Measurements from ENCODE around the gene LARGE1. TPM values are rescaled to one million over a fixed set of nuclear protein-coding genes. Genes with fewer than 3 reads are reported as not detected.

The LARGE1 gene
- total and polyA plus RNA-seq, 2 of the 13 experiments (the other 11 are each of a cell fraction or from before 2014, with no cell fraction given) = 8.4 to 11.0 TPM

GRCh38 chr22:33867118-33867866 is 53.0 kb downstream of the LARGE1 start (continued):
- no peak; a peak in 1 of 4 replicates for TF ChIP-seq EP300 (IDR thresholded peaks at IDR 0.05; ENCODE audit: low read depth in 2 of 2, low read length in 2 of 2)
- no peak for TF ChIP-seq EP300 (CRISPR knock-in tag; IDR thresholded peaks at IDR 0.05; ENCODE audit: borderline replicate concordance)
- TF ChIP-seq ZBTB7A (CRISPR knock-in tag; IDR thresholded peaks at IDR 0.05) = 0 out of 2 replicates have a peak, but pooled peaks have one; percentile 22
- no peak for TF ChIP-seq AHR (CRISPR knock-in tag; IDR thresholded peaks at IDR 0.05)
- TF ChIP-seq ARID5B (CRISPR knock-in tag; IDR thresholded peaks at IDR 0.05) = 0 out of 2 replicates have a peak, but pooled peaks have one; percentile 42
- no peak for TF ChIP-seq THAP7 (CRISPR knock-in tag; IDR thresholded peaks at IDR 0.05)
- TF ChIP-seq, protein P1, sequence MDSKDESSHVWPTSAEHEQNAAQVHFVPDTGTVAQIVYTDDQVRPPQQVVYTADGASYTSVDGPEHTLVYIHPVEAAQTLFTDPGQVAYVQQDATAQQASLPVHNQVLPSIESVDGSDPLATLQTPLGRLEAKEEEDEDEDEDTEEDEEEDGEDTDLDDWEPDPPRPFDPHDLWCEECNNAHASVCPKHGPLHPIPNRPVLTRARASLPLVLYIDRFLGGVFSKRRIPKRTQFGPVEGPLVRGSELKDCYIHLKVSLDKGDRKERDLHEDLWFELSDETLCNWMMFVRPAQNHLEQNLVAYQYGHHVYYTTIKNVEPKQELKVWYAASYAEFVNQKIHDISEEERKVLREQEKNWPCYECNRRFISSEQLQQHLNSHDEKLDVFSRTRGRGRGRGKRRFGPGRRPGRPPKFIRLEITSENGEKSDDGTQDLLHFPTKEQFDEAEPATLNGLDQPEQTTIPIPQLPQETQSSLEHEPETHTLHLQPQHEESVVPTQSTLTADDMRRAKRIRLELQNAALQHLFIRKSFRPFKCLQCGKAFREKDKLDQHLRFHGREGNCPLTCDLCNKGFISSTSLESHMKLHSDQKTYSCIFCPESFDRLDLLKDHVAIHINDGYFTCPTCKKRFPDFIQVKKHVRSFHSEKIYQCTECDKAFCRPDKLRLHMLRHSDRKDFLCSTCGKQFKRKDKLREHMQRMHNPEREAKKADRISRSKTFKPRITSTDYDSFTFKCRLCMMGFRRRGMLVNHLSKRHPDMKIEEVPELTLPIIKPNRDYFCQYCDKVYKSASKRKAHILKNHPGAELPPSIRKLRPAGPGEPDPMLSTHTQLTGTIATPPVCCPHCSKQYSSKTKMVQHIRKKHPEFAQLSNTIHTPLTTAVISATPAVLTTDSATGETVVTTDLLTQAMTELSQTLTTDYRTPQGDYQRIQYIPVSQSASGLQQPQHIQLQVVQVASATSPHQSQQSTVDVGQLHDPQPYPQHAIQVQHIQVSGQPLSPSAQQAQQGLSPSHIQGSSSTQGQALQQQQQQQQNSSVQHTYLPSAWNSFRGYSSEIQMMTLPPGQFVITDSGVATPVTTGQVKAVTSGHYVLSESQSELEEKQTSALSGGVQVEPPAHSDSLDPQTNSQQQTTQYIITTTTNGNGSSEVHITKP (CRISPR knock-in tag; IDR thresholded peaks at IDR 0.05; ENCODE audit: low read depth) = no peak
- TF ChIP-seq RARA (CRISPR knock-in tag; IDR thresholded peaks at IDR 0.05) = peak; percentile 19; the same call in 1 of the 2 replicates
- no peak for TF ChIP-seq KMT2A (CRISPR knock-in tag; IDR thresholded peaks at IDR 0.05)
- no peak for TF ChIP-seq PTBP1 (IDR thresholded peaks at IDR 0.05; ENCODE audit: low read depth, low read length, poor library complexity, severe bottlenecking)
- TF ChIP-seq RFX3 (CRISPR knock-in tag; IDR thresholded peaks at IDR 0.05) = no peak
- no peak for TF ChIP-seq ZNF136 (CRISPR knock-in tag; IDR thresholded peaks at IDR 0.05; ENCODE audit: low read depth)
- no peak for TF ChIP-seq KDM3A (CRISPR knock-in tag; IDR thresholded peaks at IDR 0.05; ENCODE audit: low read depth)
- no peak for TF ChIP-seq PBX3 (CRISPR knock-in tag; IDR thresholded peaks at IDR 0.05; ENCODE audit: borderline replicate concordance)
- TF ChIP-seq FOXP4 (CRISPR knock-in tag; IDR thresholded peaks at IDR 0.05) = no peak
